Thymus (tissue), 11 donors: ENCODE measurements around the gene LMNA. TPM values are rescaled to one million over a fixed set of nuclear protein-coding genes. Genes with fewer than 3 reads are reported as not detected.
A peak's percentile ranks its signal among the peaks of the same experiment; 100 is the strongest.

Experiments used
- DNase-seq, 9 donors: peaks; one replicate each; pipeline ENCODE4 v3.0.0-alpha.2; 2013; ENCODE audit warnings: low spot score in 9 of 9, low read depth in 6 of 9, missing footprints in 1 of 9
- H3K27ac ChIP-seq, 2 donors: one replicate each; pipeline ENCODE4 v1.5.1; 2013; ENCODE audit warnings: control low read depth in 1 of 2, low read depth in 1 of 2, low read length in 1 of 2, mild to moderate bottlenecking in 1 of 2, moderate library complexity in 1 of 2
- H3K27me3 ChIP-seq, 2 donors: one replicate each; pipeline ENCODE4 v1.5.1; 2013; ENCODE audit warnings: low read length in 1 of 2; ENCODE audit not compliant: control insufficient read depth in 2 of 2, insufficient read depth in 1 of 2
- H3K36me3 ChIP-seq, 2 donors: one replicate each; pipeline ENCODE4 v1.5.1; 2013; ENCODE audit warnings: low read length in 1 of 2, mild to moderate bottlenecking in 1 of 2, moderate library complexity in 1 of 2; ENCODE audit not compliant: control insufficient read depth in 2 of 2, insufficient read depth in 2 of 2
- H3K4me1 ChIP-seq, 2 donors: one replicate each; pipeline ENCODE4 v1.5.1; 2013; ENCODE audit warnings: low read length in 2 of 2; ENCODE audit not compliant: control insufficient read depth in 2 of 2, insufficient read depth in 2 of 2
- H3K4me3 ChIP-seq, 2 donors: one replicate each; pipeline ENCODE4 v1.5.1; 2013; ENCODE audit warnings: low read length in 2 of 2, control low read depth in 1 of 2, mild to moderate bottlenecking in 1 of 2
- H3K9me3 ChIP-seq, 2 donors: one replicate each; pipeline ENCODE4 v1.5.1; 2013; ENCODE audit warnings: low read length in 1 of 2, mild to moderate bottlenecking in 1 of 2; ENCODE audit not compliant: control insufficient read depth in 2 of 2, insufficient read depth in 1 of 2
- WGBS: extraction: QIAGEN DNeasy Blood & Tissue Kit; methylation state at CpG from one replicate; pipeline ENCODE4 v1.1.7; 2013; 5-methylcytosine and 5-hydroxymethylcytosine counted together
- polyA plus RNA-seq: library from polyadenylated mRNA; stranded (reverse); fragments of 200-250 nt; gene quantifications from one replicate; pipeline ENCODE4 v1.2.3, GENCODE V29; 2013
- total RNA-seq: library from RNA; stranded (reverse); fragments of 120-200 nt; gene quantifications from one replicate; pipeline ENCODE4 v1.2.4, GENCODE V29; 2013
- donor health status: healthy.

Gene LMNA
- total and polyA plus RNA-seq, 2 donors = 51.6 to 68.3 TPM

- no peak overlapping the region for H3K4me3 ChIP-seq
- WGBS = 90% methylated on average over 10 of the region's 10 CpGs
- H3K27me3 ChIP-seq = peaks cover 0 to 4% of the 10 kb centered on the region in 2 donors
- peaks cover 18 to 66% of the 10 kb centered on the region in 2 donors for H3K4me1 ChIP-seq
- no peaks in the 10 kb centered on the region for H3K9me3 ChIP-seq
- DNase-seq = no peak
- peak overlapping the region in 1 of 2 donors; percentile 20 for H3K27ac ChIP-seq
- H3K36me3 ChIP-seq = no peaks in the 10 kb centered on the region
Measured at GRCh38 chr1:156150333-156151011, 36.0 kb downstream of the LMNA start.

GRCh38 chr1:156151093-156151688, 36.7 kb downstream of the LMNA start:
- Histone ChIP-seq H3K27ac (peak overlapping the region; percentile 11 to 20), H3K4me1 (peaks cover 21 to 72% of the 10 kb centered on the region in 2 donors), H3K27me3 (peaks cover 0 to 4% of the 10 kb centered on the region in 2 donors), H3K9me3 (no peaks in the 10 kb centered on the region), H3K36me3 (no peaks in the 10 kb centered on the region), H3K4me3 (no peak overlapping the region)
- DNase-seq = no peak
- 86% methylated on average over 6 of the region's 6 CpGs for WGBS

DNA sequence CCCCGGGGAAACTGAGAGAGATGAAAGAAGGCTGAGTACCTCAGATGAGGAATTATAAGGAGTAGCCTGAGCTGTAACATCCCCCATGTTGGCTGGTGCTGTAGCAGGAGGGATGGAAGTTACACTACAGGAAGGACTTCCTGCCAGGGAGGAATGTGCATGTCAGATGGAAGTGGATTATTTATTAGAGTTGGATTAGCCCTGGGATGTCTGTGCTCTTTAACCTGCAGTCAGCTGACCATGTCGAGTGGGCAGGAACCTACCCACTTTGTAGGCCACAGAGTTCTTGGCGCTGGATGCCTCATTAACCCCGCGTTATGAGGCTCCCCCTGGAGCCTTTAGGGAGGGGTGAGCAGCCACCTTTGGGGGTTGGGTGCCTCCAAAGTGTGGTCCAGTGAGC, 38.1 kb downstream of the LMNA start:
- no peak overlapping the region for H3K27ac ChIP-seq
- no peak for DNase-seq
- no peaks in the 10 kb centered on the region for H3K9me3 ChIP-seq
- 87% methylated on average over 5 of the region's 5 CpGs for WGBS
- H3K27me3 ChIP-seq = peaks cover 0 to 4% of the 10 kb centered on the region in 2 donors
- H3K4me1 ChIP-seq = peaks cover 15 to 64% of the 10 kb centered on the region in 2 donors
- no peaks in the 10 kb centered on the region for H3K36me3 ChIP-seq
- H3K4me3 ChIP-seq = no peak overlapping the region

DNA sequence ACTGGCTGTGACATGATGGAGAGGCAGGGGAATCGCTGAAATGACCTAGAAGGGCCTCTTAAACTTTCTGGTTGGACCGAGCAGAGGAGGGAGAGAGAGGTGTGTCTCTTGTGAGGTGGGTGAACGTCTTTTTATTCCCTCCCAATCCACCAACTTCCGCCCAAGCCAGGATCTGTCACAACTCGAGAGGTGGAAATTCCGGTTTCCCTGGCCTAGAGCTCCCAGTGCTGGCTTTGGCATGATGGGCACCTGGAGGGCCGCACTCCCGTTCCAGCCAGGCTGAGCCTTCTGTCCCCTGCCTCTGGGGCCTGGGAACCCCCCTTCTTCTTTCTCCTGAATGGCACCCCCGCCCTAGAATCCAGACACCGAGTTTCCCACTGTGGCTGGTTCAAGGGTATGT, 38.9 kb downstream of the LMNA start, which contains the start of gene SEMA4A:
Gene SEMA4A (plus strand): TSS at position 224 of the 400 bp plus-strand sequence. CDS start 994 bp downstream, outside the sequence.
- no peaks in the 10 kb centered on the region for H3K9me3 ChIP-seq
- H3K36me3 ChIP-seq = no peaks in the 10 kb centered on the region
- H3K4me1 ChIP-seq = peaks cover 8 to 61% of the 10 kb centered on the region in 2 donors
- 94% methylated on average over 10 of the region's 10 CpGs for WGBS
- H3K4me3 ChIP-seq = no peak within 1 kb of the TSS
- DNase-seq = no peak
- H3K27ac ChIP-seq = peak within 1 kb of the TSS; percentile 12 to 53
- peaks cover 0 to 4% of the 10 kb centered on the region in 2 donors for H3K27me3 ChIP-seq

- peak overlapping the region in 1 of 2 donors; percentile 12 for H3K27ac ChIP-seq
- peaks cover 6 to 66% of the 10 kb centered on the region in 2 donors for H3K4me1 ChIP-seq
Measured at GRCh38 chr1:156154317-156154749, 39.8 kb downstream of the LMNA start.

DNA sequence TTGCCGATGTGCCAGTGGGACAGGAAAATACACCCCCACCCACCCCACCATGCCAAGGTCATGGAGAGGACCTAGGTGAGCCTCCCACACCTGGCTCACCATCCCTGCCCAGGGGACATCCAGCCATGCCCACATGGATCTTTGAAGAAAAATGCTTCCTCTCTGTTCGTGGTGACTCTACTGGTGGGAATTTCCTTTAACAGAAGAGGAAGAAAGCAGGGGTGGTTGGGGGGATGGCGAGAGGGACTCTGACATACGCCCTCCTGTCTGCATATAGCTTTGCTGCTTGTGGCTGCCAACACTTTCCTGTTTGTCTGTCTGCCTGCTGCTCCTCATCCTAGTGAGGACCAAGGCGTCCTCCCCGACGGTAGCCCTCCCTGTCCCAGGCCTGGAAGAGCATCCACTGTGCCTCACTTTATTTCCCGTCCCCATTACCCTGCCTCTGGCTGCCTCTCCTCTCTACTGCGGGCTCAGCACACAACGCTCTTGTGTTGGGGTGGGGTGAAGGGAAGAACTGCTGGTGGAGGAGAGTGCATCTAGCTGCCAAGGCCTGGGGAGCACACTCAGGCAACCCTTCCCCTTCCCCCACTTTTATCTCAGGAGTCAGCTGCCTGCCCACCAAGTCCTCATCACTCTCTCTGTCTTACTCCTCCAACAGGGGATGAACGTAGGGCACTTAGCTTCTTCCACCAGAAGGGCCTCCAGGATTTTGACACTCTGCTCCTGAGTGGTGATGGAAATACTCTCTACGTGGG, 41.4 kb downstream of the LMNA start:
- 48% methylated on average over 12 of the region's 12 CpGs for WGBS
- Histone ChIP-seq H3K27me3 (no peaks in the 10 kb centered on the region), H3K9me3 (no peaks in the 10 kb centered on the region), H3K4me3 (no peak overlapping the region), H3K27ac (peak overlapping the region; percentile 39 to 43), H3K36me3 (no peaks in the 10 kb centered on the region), H3K4me1 (peaks cover 6 to 77% of the 10 kb centered on the region in 2 donors)
- no peak for DNase-seq

More at GRCh38 chr1:156154317-156154749, 39.8 kb downstream of the LMNA start:
- peak in 1 of 9 donors; percentile 39 for DNase-seq
- H3K36me3 ChIP-seq = no peaks in the 10 kb centered on the region
- H3K4me3 ChIP-seq = no peak overlapping the region
- H3K27me3 ChIP-seq = peaks cover 0 to 4% of the 10 kb centered on the region in 2 donors
- WGBS = 67% methylated on average over 11 of the region's 11 CpGs
- H3K9me3 ChIP-seq = no peaks in the 10 kb centered on the region

DNA sequence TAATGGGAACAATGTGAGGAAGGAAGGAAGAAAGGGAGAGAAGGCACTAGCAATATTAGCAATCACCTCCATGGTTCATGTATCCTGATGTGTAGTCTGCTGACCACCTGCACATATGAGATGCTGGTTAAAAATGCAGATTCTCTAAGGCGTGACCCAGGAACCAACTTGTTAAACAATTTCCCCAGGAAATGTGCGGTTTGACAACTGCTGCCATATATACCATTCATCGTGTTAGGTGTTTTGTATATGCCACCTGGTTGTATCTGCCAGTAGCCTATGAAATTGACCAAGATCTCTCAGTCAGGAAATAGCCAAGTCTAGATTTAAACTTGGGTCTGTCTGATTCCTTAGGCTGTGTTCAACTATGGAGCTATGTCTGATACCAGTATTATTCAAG, 43.0 kb downstream of the LMNA start:
- Histone ChIP-seq H3K27ac (no peak overlapping the region), H3K4me3 (no peak overlapping the region), H3K36me3 (no peaks in the 10 kb centered on the region), H3K27me3 (peaks cover 0 to 2% of the 10 kb centered on the region in 2 donors), H3K4me1 (peaks cover 6 to 73% of the 10 kb centered on the region in 2 donors), H3K9me3 (no peaks in the 10 kb centered on the region)
- WGBS = 87% methylated on average over 3 of the region's 3 CpGs
- no peak for DNase-seq

DNA sequence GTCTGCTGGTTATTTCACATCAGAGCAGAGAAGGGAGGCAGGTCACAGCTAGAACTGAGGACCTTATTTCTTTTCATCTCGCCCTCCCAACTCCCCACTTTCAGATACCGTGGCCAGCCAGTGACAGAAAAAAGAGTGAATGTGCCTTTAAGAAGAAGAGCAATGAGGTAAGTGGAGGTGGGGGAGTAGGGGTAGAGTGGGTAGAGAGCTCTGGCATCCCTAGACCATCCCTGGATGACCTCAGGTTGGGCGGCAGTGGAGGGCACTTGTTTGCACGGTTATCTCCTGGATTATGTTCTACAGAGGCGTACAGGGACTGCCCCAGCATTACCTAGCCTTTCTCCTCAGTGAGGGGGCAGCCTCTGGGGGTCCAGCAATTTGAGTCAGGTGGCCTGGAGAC, 43.5 kb downstream of the LMNA start:
- WGBS = 96% methylated on average over 5 of the region's 5 CpGs
- H3K4me3 ChIP-seq = no peak overlapping the region
- H3K4me1 ChIP-seq = peaks cover 6 to 69% of the 10 kb centered on the region in 2 donors
- H3K27ac ChIP-seq = no peak overlapping the region
- no peaks in the 10 kb centered on the region for H3K36me3 ChIP-seq
- DNase-seq = no peak
- H3K9me3 ChIP-seq = no peaks in the 10 kb centered on the region
- peaks cover 0 to 2% of the 10 kb centered on the region in 2 donors for H3K27me3 ChIP-seq
